Uterine smooth muscle cell (primary cell): ENCODE measurements around the gene TSSK2. TPM values are rescaled to one million over a fixed set of nuclear protein-coding genes. Genes with fewer than 3 reads are reported as not detected.

Source experiments
- total RNA-seq: library from RNA; depleted of rRNA; stranded (reverse); fragments of >200 nt; gene quantifications from 2 replicates; pipeline ENCODE4 v1.2.3, GENCODE V29; 2014

Gene TSSK2
- not detected in 2 replicates for total RNA-seq

GRCh38 chr22:19130959-19131684, at the start of gene TSSK2:
TSS of gene TSSK2 (plus strand) at chr22:19131308. CDS start at chr22:19131400, 92 bp downstream.

GRCh38 chr22:19122143-19122751, 8.9 kb upstream of the TSSK2 start, which contains the start of gene DGCR2:
TSS of gene DGCR2 (minus strand) at chr22:19122412. CDS start at chr22:19122206, 206 bp downstream.

GRCh38 chr22:19149991-19150390, 18.9 kb downstream of the TSSK2 start, which contains the start of gene GSC2:
TSS of gene GSC2 (minus strand) at chr22:19150292. CDS start at chr22:19150283, 9 bp downstream.

GRCh38 chr22:19178657-19179496, 47.8 kb downstream of the TSSK2 start, which contains the start of gene SLC25A1:
TSS of gene SLC25A1 (minus strand) at chr22:19178736. CDS start at chr22:19178673, 63 bp downstream.

Other genes starting within 250 kb of the TSSK2 start
- 0.44 and 2.2 TPM in 2 replicates for gene DGCR6, start 225.0 kb upstream of the TSSK2 start, total RNA-seq
- gene PRODH, start 195.0 kb upstream of the TSSK2 start, total RNA-seq = 0.12 TPM in 1 of 2 replicates, not detected in the other
- gene DGCR2, start 8.9 kb upstream of the TSSK2 start, total RNA-seq = 42.1 and 44.5 TPM in 2 replicates
- gene ESS2, start 13.3 kb downstream of the TSSK2 start, total RNA-seq = 11.2 and 15.6 TPM in 2 replicates
- gene GSC2, start 19.0 kb downstream of the TSSK2 start, total RNA-seq = not detected in 2 replicates
- 164 and 171 TPM in 2 replicates for gene SLC25A1, start 47.4 kb downstream of the TSSK2 start, total RNA-seq
- 9.5 and 12.2 TPM in 2 replicates for gene CLTCL1, start 160.4 kb downstream of the TSSK2 start, total RNA-seq